Endothelial cell of umbilical vein (primary cell): Measurements from ENCODE around the gene GPSM1.

Experiments
- CTCF ChIP-seq, 2 donors: IDR thresholded peaks; 1 replicate in 1 of 2; 2 replicates in 1 of 2; pipeline ENCODE4 v1.5.1; 2011; ENCODE audit warnings: low read length in 2 of 2, mild to moderate bottlenecking in 2 of 2, moderate library complexity in 2 of 2, control low read depth in 1 of 2, inconsistent platforms in 1 of 2, low read depth in 1 of 2; ENCODE audit not compliant: insufficient read depth in 1 of 2; ENCODE audit errors: extremely low read depth in 1 of 2
- EZH2 ChIP-seq: IDR thresholded peaks from 2 replicates; pipeline ENCODE4 v1.6.1; 2012; ENCODE audit warnings: borderline replicate concordance, low read depth, mild to moderate bottlenecking, moderate library complexity, low read length, inconsistent platforms; ENCODE audit not compliant: severe bottlenecking
- POLR2A ChIP-seq: IDR thresholded peaks from 2 replicates; pipeline ENCODE4 v1.6.1; 2012; ENCODE audit warnings: low read depth, mild to moderate bottlenecking, control low read depth, low read length
- POLR2AphosphoS5 ChIP-seq: IDR thresholded peaks from 2 replicates; pipeline ENCODE4 v1.6.1; 2012; ENCODE audit warnings: low read depth, mild to moderate bottlenecking, control low read depth, low read length, moderate library complexity; ENCODE audit not compliant: insufficient read depth

GRCh38 chr9:136395020-136395340 is 67.6 kb downstream of the GPSM1 start:
- TF ChIP-seq CTCF (IDR thresholded peaks at IDR 0.05; ENCODE audit: extremely low read depth in 1 of 2, insufficient read depth in 1 of 2, low read depth in 1 of 2, low read length in 2 of 2) = no peak
- no peak for TF ChIP-seq EZH2
- TF ChIP-seq POLR2A = no peak
- no peak for TF ChIP-seq POLR2AphosphoS5
